GM18868 (cell line): ENCODE measurements around the gene DDR1.

Experiments
- ATAC-seq: cut with Tn5 transposase; IDR thresholded peaks from one replicate; pipeline ENCODE4 v1.9.1; 2021; ENCODE audit warnings: mild to moderate bottlenecking, moderate library complexity; ENCODE audit not compliant: unreplicated experiment

Gene DDR1

DNA sequence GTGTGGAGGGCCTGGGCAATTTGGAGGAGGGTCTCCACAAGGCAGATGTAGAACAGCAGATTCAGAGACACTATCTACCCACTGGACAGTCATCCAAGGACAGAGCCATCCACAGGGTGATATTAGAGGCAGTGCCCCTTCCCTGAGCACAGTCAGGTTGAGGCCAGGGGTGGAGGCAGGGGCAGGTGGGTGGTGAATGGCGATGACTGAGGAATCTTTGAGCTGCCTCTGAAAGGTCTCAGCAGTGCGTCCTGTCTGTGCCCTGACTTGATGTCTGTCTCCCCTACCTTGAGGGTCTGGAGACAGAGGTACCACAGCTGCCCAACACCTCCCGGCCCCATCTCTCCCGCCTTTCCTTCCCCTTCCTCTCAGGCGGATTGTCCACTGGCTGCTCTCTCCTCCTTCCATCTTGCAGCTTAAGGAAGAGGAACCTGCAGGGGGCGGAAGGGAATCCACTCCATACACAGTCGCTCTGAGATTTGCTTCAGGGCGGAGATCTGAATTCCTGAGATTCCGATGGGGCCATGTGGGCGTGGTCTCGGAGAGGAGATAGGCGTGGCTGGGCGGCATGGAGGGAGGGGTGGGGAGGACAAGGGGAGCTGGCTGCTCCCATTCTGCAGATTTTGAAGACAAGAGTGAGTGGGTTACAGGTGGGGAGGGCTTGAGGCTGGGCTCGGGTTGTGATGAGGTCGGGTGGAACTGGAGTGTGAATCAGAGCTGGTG lies 58.2 kb downstream of the DDR1 start:
- ATAC-seq, result no peak

DNA sequence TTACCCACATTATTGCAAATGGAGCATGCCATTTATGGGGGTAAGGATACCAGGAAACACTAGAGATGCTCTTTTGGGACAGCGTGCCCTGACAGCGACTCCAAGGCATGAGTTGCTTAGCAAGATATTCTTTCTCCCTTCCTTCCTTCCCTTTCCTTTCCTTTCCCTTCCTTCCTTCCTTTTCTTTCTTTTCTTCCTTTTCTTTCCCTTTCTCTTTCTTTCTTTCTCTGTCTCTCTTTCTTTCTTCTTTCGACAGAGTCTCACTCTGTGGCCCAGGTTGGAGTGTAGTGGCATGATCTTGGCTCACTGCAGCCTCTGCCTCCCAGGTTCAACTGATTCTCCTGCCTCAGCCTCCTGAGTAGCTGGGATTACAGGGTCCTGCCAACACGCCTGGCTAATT lies 59.7 kb downstream of the DDR1 start:
- no peak for ATAC-seq

DNA sequence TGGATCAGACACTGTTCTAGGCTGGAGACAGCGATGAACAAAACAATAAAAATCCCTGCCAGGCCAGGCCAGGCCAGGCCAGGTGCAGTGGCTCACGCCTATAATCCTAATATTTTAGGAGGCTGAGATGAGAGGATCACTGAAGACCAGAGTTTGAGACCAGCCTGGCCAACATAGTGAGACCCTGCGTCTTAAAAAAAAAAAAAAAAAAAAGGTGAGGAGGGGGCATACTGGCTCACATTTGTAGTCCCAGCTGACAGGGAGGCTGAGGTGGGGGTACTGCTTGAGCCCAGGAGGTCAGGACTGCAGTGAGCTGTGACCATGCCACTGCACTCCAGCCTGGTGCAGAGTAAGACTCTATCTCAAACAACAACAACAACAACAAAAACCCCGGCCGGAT lies 61.0 kb downstream of the DDR1 start:
- ATAC-seq, result no peak

DNA sequence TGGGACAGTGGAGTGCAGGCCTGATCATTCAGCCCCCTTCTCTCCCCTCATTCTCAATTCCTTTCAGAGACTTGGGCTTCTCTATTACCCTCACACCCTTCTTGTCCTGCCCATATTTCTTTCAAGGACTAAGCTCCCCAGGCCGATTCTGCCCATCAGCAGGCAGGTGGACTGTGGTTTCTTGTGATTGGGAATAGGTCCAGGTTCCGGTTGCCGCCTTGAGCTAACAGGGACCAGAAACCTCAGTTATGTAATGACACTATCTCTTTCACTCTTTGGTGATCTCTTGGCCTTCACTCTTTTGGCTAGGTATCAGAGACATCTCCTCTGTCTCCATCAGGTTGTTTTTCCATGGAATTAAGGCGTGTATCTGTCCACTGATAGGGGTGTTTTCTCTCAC lies 62.9 kb downstream of the DDR1 start:
- no peak for ATAC-seq

DNA sequence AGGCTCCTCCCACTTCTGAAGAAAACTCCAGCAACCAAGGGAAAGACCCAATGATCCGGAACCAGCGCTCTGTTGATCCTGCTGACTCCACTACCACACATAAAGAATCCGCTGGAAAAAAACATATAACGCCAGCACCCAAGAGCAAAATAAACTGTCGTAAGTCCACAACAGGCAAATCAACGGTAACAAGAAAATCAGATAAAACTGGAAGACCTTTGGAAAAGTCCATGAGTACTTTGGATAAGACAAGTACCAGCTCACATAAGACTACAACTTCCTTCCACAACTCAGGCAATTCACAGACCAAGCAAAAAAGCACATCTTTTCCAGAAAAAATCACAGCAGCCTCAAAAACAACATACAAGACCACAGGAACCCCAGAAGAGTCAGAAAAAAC lies 64.5 kb downstream of the DDR1 start:
- ATAC-seq, result no peak
